IPS-15b (cell line): Measurements from ENCODE around the gene ZP4.

Experiments
- H3K27me3 ChIP-seq: one replicate; pipeline ENCODE4 v1.6.1; 2013; ENCODE audit warnings: low read length; ENCODE audit not compliant: control insufficient read depth, insufficient read depth
- H3K36me3 ChIP-seq: one replicate; pipeline ENCODE4 v1.6.1; 2013; ENCODE audit warnings: low read length; ENCODE audit not compliant: control insufficient read depth, insufficient read depth
- H3K4me1 ChIP-seq: one replicate; pipeline ENCODE4 v1.6.1; 2013; ENCODE audit warnings: mild to moderate bottlenecking, low read length; ENCODE audit not compliant: control insufficient read depth, insufficient read depth
- H3K4me3 ChIP-seq: one replicate; pipeline ENCODE4 v1.5.1; 2013; ENCODE audit warnings: low read depth, low read length
- H3K9ac ChIP-seq: one replicate; pipeline ENCODE4 v1.6.1; 2013; ENCODE audit warnings: low read depth, mild to moderate bottlenecking, low read length
- H3K9me3 ChIP-seq: one replicate; pipeline ENCODE4 v1.6.1; 2013; ENCODE audit warnings: mild to moderate bottlenecking, low read length; ENCODE audit not compliant: control insufficient read depth, insufficient read depth

The ZP4 gene

GRCh38 chr1:237875291-237875690, 15.4 kb downstream of the ZP4 start:
- Histone ChIP-seq H3K36me3 (no peaks in the 10 kb centered on the region), H3K4me3 (no peak overlapping the region), H3K9ac (no peak overlapping the region), H3K9me3 (no peaks in the 10 kb centered on the region), H3K27me3 (no peaks in the 10 kb centered on the region), H3K4me1 (no peaks in the 10 kb centered on the region)

DNA sequence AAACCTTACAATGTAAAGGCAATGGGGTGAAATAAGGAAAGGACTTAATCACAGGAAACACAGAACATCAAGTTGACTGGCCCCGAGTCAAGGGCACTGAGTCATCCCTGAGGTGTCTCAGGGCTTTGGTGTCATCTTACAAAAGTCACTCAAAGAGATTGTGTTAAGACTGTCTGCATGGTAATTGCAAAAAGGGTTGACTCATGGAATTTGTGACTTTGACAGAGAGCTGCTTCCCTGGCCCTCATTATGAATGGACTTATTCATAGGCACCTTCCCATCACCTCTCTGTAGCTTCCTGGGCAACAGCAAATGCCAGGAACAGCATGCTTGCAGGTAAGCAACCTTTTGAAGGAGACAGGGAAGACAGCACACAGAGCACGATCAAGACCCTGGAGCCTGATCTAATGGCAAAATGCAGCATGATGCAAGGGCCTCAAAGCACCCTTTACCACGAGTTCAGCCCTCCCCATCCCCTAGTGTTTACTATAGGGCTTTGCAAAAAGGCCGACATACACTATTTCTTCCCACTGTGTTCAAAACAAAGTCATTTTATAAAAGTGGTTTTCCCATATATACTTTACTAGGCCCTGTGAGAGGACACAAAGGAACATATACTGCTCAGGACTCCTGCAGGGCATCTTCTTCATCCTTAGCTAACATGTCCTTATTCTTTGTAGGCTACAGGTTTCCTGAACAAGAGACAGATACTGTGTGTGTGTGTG, 17.1 kb downstream of the ZP4 start:
- H3K27me3 ChIP-seq = no peaks in the 10 kb centered on the region

GRCh38 chr1:237868817-237869600, 21.7 kb downstream of the ZP4 start:
- no peaks in the 10 kb centered on the region for H3K9me3 ChIP-seq
- H3K36me3 ChIP-seq = no peaks in the 10 kb centered on the region
- H3K4me3 ChIP-seq = no peak overlapping the region
- H3K4me1 ChIP-seq = peaks cover 2% of the 10 kb centered on the region
- peaks cover 8% of the 10 kb centered on the region for H3K27me3 ChIP-seq
- H3K9ac ChIP-seq = no peak overlapping the region

More for the DNA sequence above, 17.1 kb downstream of the ZP4 start:
- no peaks in the 10 kb centered on the region for H3K36me3 ChIP-seq
- H3K4me3 ChIP-seq = no peak overlapping the region
- no peaks in the 10 kb centered on the region for H3K4me1 ChIP-seq
- H3K9me3 ChIP-seq = no peaks in the 10 kb centered on the region
- no peak overlapping the region for H3K9ac ChIP-seq

- H3K27me3 ChIP-seq = peaks cover 8% of the 10 kb centered on the region
- H3K4me1 ChIP-seq = peaks cover 2% of the 10 kb centered on the region
- no peaks in the 10 kb centered on the region for H3K36me3 ChIP-seq
- H3K9ac ChIP-seq = no peak overlapping the region
- H3K4me3 ChIP-seq = no peak overlapping the region
- no peaks in the 10 kb centered on the region for H3K9me3 ChIP-seq
Observed at GRCh38 chr1:237867380-237867888, 23.3 kb downstream of the ZP4 start.

GRCh38 chr1:237864338-237865244, 26.1 kb downstream of the ZP4 start:
- H3K36me3 ChIP-seq = no peaks in the 10 kb centered on the region
- H3K9ac ChIP-seq = no peak overlapping the region
- no peak overlapping the region for H3K4me3 ChIP-seq
- peaks cover 2% of the 10 kb centered on the region for H3K4me1 ChIP-seq
- peaks cover 8% of the 10 kb centered on the region for H3K27me3 ChIP-seq
- H3K9me3 ChIP-seq = no peaks in the 10 kb centered on the region

DNA sequence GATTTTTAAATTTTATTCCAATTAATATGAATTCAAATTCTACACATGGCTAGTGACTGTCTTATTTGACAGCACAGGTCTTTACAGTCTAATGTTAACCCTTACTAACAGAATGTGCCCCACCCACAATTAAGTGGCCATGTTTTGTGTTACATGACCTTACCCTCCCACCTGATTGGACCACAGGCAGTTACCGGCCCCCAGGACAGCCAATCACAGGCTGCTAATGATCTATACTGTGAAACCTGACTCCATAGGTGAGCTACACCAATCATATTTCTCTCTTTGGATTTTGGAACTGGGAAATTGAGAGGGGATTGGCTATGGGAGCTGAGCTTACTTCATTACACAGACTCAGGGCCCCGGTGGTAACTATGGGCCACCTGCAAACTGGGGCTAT, 27.5 kb downstream of the ZP4 start:
- no peaks in the 10 kb centered on the region for H3K9me3 ChIP-seq
- H3K36me3 ChIP-seq = no peaks in the 10 kb centered on the region
- peaks cover 8% of the 10 kb centered on the region for H3K27me3 ChIP-seq
- H3K9ac ChIP-seq = no peak overlapping the region
- H3K4me3 ChIP-seq = no peak overlapping the region
- peaks cover 2% of the 10 kb centered on the region for H3K4me1 ChIP-seq

DNA sequence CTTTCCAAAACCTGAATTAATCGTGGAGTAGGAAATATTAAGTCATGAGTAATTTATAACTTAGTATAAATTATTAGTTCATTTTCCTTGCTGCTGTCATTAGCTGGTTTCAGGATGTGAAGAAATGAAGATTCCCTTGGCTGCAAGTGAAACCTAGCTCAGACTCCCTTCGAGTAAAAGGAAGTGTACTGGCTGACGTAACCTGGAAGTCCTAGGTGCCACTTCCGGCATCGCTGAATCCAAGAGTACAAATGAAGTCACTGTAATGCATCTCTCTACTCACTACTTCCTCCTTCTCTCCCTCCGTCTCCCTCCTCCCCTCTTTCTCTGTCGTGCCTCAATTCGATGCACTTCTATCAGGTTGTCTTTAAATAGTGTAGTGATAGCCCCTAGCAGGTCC, 28.8 kb downstream of the ZP4 start:
- Histone ChIP-seq H3K4me3 (no peak overlapping the region), H3K9ac (no peak overlapping the region), H3K36me3 (no peaks in the 10 kb centered on the region), H3K4me1 (no peaks in the 10 kb centered on the region), H3K9me3 (no peaks in the 10 kb centered on the region), H3K27me3 (peaks cover 8% of the 10 kb centered on the region)

GRCh38 chr1:237858992-237859391, 31.7 kb downstream of the ZP4 start:
- H3K36me3 ChIP-seq = no peaks in the 10 kb centered on the region
- H3K9ac ChIP-seq = no peak overlapping the region
- no peak overlapping the region for H3K4me3 ChIP-seq
- no peaks in the 10 kb centered on the region for H3K27me3 ChIP-seq
- H3K4me1 ChIP-seq = no peaks in the 10 kb centered on the region
- no peaks in the 10 kb centered on the region for H3K9me3 ChIP-seq

DNA sequence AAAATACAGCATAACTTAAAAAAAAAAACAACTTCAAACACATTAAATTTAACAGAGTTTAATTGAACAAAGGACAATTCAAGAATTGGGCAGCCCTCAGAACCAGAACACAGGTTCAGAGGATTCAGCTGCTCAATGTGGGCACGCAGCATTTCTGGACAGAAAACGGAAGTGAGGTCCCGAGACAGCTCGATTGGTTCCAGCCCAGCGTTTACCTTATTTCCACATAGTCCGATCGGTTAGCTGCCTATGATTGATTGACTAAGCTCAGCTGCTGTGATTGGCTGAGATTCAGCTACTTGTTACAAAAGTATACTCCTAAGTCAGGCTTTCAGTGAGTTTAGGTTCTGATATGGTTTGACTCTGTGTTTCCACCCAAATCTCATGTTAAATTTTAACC, 33.3 kb downstream of the ZP4 start:
- no peak overlapping the region for H3K9ac ChIP-seq
- H3K4me3 ChIP-seq = no peak overlapping the region
- no peaks in the 10 kb centered on the region for H3K4me1 ChIP-seq
- no peaks in the 10 kb centered on the region for H3K27me3 ChIP-seq
- no peaks in the 10 kb centered on the region for H3K9me3 ChIP-seq
- H3K36me3 ChIP-seq = no peaks in the 10 kb centered on the region

GRCh38 chr1:237852342-237852741, 38.4 kb downstream of the ZP4 start:
- Histone ChIP-seq H3K36me3 (no peaks in the 10 kb centered on the region), H3K4me3 (no peak overlapping the region), H3K9ac (no peak overlapping the region), H3K27me3 (no peaks in the 10 kb centered on the region), H3K9me3 (no peaks in the 10 kb centered on the region), H3K4me1 (no peaks in the 10 kb centered on the region)

DNA sequence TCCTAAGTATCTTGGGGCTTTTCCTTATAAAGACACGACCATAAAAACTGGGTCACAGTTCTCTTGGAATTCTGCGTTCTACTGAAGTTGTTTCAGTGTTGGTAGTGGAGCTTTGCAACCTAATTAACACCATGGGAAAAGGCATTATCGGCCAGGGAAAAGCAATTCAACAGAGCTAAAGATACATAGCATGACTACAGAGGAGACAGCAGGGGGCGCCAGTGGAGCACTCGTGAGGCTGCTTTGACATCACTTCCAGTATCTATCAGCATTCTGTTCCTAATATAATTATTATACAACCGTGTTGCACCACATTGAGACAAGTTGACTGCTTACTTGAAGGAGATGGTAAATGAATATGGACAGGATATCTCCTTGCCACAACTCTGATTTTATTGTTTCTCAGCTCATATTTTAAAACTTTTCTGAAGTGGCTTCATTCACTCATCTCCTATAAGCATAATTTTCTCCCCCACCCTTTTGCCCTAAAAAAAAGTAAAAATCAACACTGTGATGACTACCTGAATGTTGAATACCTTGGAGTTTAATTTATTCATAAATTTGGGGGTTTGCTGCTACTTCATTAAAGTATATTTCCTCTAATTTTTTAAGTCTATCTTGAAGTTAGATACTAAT, 39.4 kb downstream of the ZP4 start:
- Histone ChIP-seq H3K9me3 (no peaks in the 10 kb centered on the region), H3K9ac (no peak overlapping the region), H3K36me3 (no peaks in the 10 kb centered on the region)

More for the DNA sequence above, 39.4 kb downstream of the ZP4 start:
- no peak overlapping the region for H3K4me3 ChIP-seq
- no peaks in the 10 kb centered on the region for H3K4me1 ChIP-seq
- H3K27me3 ChIP-seq = no peaks in the 10 kb centered on the region
